GM23248 (cell line): Measurements from ENCODE around the gene TICAM1. TPM values are rescaled to one million over a fixed set of nuclear protein-coding genes. Genes with fewer than 3 reads are reported as not detected.

Source experiments
- DNase-seq: peaks from one replicate; pipeline ENCODE4 v3.0.0-alpha.2; 2015
- H2AFZ ChIP-seq: fragments of 200-600 bp; sonication (generic); 2 replicates; pipeline ENCODE4 v1.6.1; 2016; ENCODE audit warnings: antibody characterized with exemption
- H3F3A ChIP-seq: fragments of 200-600 bp; sonication (generic); 2 replicates; pipeline ENCODE4 v1.6.1; 2016; ENCODE audit warnings: mild to moderate bottlenecking, antibody characterized with exemption, mixed run types; ENCODE audit not compliant: insufficient read depth
- H3K27ac ChIP-seq: fragments of 200-600 bp; sonication (generic); 2 replicates; pipeline ENCODE4 v1.5.1; 2016; ENCODE audit warnings: mild to moderate bottlenecking
- H3K27me3 ChIP-seq: fragments of 200-600 bp; sonication (generic); replicated peaks from 2 replicates; pipeline ENCODE4 v1.6.1; 2016; ENCODE audit warnings: mild to moderate bottlenecking; ENCODE audit not compliant: insufficient read depth
- H3K36me3 ChIP-seq: fragments of 200-600 bp; sonication (generic); 2 replicates; pipeline ENCODE4 v1.6.1; 2016; ENCODE audit warnings: low read depth, mild to moderate bottlenecking
- H3K4me1 ChIP-seq: fragments of 200-600 bp; sonication (generic); 2 replicates; pipeline ENCODE4 v1.6.1; 2016; ENCODE audit warnings: mild to moderate bottlenecking; ENCODE audit not compliant: insufficient read depth
- H3K4me2 ChIP-seq: fragments of 200-600 bp; sonication (generic); one replicate; pipeline ENCODE4 v1.6.1; 2016; ENCODE audit warnings: mild to moderate bottlenecking; ENCODE audit not compliant: unreplicated experiment
- H3K4me3 ChIP-seq: fragments of 200-600 bp; sonication (generic); 2 replicates; pipeline ENCODE4 v1.5.1; 2016; ENCODE audit warnings: mild to moderate bottlenecking
- H3K79me2 ChIP-seq: fragments of 200-600 bp; sonication (generic); 2 replicates; pipeline ENCODE4 v1.6.1; 2016; ENCODE audit warnings: mild to moderate bottlenecking; ENCODE audit not compliant: insufficient read depth
- H3K9ac ChIP-seq: fragments of 200-600 bp; sonication (generic); 2 replicates; pipeline ENCODE4 v1.6.1; 2016; ENCODE audit warnings: mild to moderate bottlenecking
- H3K9me2 ChIP-seq: fragments of 200-600 bp; sonication (generic); 2 replicates; pipeline ENCODE4 v1.6.1; 2016; ENCODE audit warnings: mixed run types, mild to moderate bottlenecking, moderate library complexity; ENCODE audit not compliant: insufficient read depth
- H3K9me3 ChIP-seq: fragments of 200-600 bp; sonication (generic); one replicate; pipeline ENCODE4 v1.6.1; 2017; ENCODE audit warnings: low read depth
- H4K20me1 ChIP-seq: fragments of 200-600 bp; sonication (generic); 2 replicates; pipeline ENCODE4 v1.6.0; 2016; ENCODE audit not compliant: insufficient read depth
- EZH2 ChIP-seq: fragments of 200-600 bp; sonication (generic); IDR thresholded peaks from 2 replicates; pipeline ENCODE4 v1.6.1; 2018; ENCODE audit warnings: antibody characterized with exemption, mild to moderate bottlenecking; ENCODE audit not compliant: insufficient read depth, poor library complexity, severe bottlenecking
- EZH2phosphoT487 ChIP-seq: fragments of 200-600 bp; sonication (generic); IDR thresholded peaks from 2 replicates; pipeline ENCODE4 v1.6.1; 2018; ENCODE audit warnings: antibody characterized with exemption, moderate library complexity, mild to moderate bottlenecking, low read depth; ENCODE audit not compliant: insufficient read depth
- WGBS, 2 experiments: methylation state at CpG; one replicate each; pipeline ENCODE4 v1.1.6; 2015 to 2017; ENCODE audit warnings: low lambda C conversion rate in 2 of 2, low coverage in 1 of 2; ENCODE audit errors: missing lambda C conversion rate in 2 of 2; 5-methylcytosine and 5-hydroxymethylcytosine counted together
- in situ Hi-C: fragments of 300-500 bp; cut with MboI; formaldehyde crosslinking; loops from 2 replicates; pipeline ENCODE4 v1.15.0; 2020
- polyA plus RNA-seq: library from polyadenylated mRNA; unstranded; fragments of >200 nt; fragmentation: Nextera tagmentation; extraction: Ambion mirVana; gene quantifications from 2 replicates; pipeline ENCODE4 v1.2.1, GENCODE V29; 2016
- total RNA-seq: library from RNA; depleted of rRNA; stranded (reverse); fragments of >200 nt; shearing (Covaris generic); gene quantifications from 2 replicates; pipeline ENCODE4 v1.2.3, GENCODE V29; 2014

The TICAM1 gene
- total and polyA plus RNA-seq, 2 experiments from 2014 or later, result 4.2 to 19.9 TPM

DNA sequence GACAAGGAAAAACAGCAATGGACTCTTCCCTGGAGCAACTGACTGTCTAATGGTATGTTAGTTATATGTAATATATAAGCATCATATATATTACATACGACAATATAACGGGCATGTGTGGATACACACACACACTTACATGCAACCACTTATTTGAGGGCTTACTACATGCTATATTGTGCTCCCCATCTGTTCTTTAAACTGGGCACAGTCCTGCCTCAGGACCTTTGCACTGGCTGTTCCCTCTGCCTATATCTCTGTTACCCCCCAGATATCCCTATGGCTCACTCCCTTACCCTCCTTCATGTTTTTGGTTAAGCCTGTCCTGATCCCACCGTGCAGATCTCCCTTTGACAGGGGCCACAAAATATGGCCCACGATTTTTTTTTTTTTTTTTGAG, 10.2 kb downstream of the TICAM1 start:
- DNase-seq, result no peak
- Histone ChIP-seq H3K4me2 (no peak overlapping the region), H3K9me2 (no peaks in the 10 kb centered on the region), H3F3A (no peaks in the 10 kb centered on the region), H3K9me3 (no peaks in the 10 kb centered on the region), H3K9ac (no peak overlapping the region), H2AFZ (no peak overlapping the region), H3K4me3 (no peak overlapping the region), H3K79me2 (peaks cover 87% of the 10 kb centered on the region), H3K27me3 (no peaks in the 10 kb centered on the region), H3K27ac (no peak overlapping the region), H3K4me1 (no peaks in the 10 kb centered on the region), H4K20me1 (0 out of 2 replicates have a peak, but pooled peaks cover 4% of the 10 kb centered on the region), H3K36me3 (no peaks in the 10 kb centered on the region; the same call in 1 of the 2 replicates)
- 56 to 63% methylated on average over 4 of the region's 4 CpGs for WGBS, 2 experiments
- no peak for TF ChIP-seq EZH2
- TF ChIP-seq EZH2phosphoT487, result no peak
- in situ Hi-C loops, result no loop called here

GRCh38 chr19:4817467-4818277, 13.8 kb downstream of the TICAM1 start:
- 89 to 91% methylated on average over 24 to 32 of the region's 32 CpGs for WGBS, 2 experiments
- Histone ChIP-seq H3K9me2 (no peaks in the 10 kb centered on the region), H3K36me3 (no peaks in the 10 kb centered on the region; the same call in 1 of the 2 replicates), H3F3A (peaks cover 21% of the 10 kb centered on the region), H3K4me3 (no peak overlapping the region), H3K9me3 (no peaks in the 10 kb centered on the region), H3K4me2 (no peak overlapping the region), H4K20me1 (no peaks in the 10 kb centered on the region), H2AFZ (no peak overlapping the region), H3K4me1 (peaks cover 4% of the 10 kb centered on the region; the same call in 1 of the 2 replicates), H3K27me3 (no peaks in the 10 kb centered on the region), H3K79me2 (peaks cover 56% of the 10 kb centered on the region), H3K27ac (no peak overlapping the region), H3K9ac (no peak overlapping the region)
- in situ Hi-C loops, result no loop called here
- TF ChIP-seq EZH2phosphoT487, result no peak
- TF ChIP-seq EZH2, result no peak
- DNase-seq, result no peak

DNA sequence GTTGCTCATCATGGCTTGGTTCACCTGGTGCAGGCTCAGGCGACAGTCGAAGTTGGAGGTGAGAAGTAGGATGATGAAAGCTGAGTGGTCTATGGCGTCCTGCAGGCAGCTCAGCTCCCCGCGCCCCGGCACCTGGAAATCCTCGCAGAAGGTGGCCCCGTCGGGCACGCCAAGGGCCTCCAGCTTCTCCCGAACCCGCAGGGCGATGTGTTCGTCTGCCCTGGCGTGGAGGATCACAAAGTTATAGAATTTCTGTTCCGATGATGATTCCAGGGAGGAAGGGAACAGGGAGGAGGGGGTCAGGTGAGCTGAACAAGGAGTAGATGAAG, 14.6 kb downstream of the TICAM1 start:
- Histone ChIP-seq H3K9me2 (no peaks in the 10 kb centered on the region), H3K4me3 (no peak overlapping the region), H2AFZ (no peak overlapping the region), H3K4me2 (no peak overlapping the region), H3K9ac (no peak overlapping the region), H3F3A (peaks cover 29% of the 10 kb centered on the region), H3K9me3 (no peaks in the 10 kb centered on the region), H4K20me1 (no peaks in the 10 kb centered on the region), H3K36me3 (no peaks in the 10 kb centered on the region; the same call in 1 of the 2 replicates), H3K27ac (no peak overlapping the region), H3K27me3 (no peaks in the 10 kb centered on the region), H3K4me1 (peaks cover 4% of the 10 kb centered on the region; the same call in 1 of the 2 replicates), H3K79me2 (peaks cover 48% of the 10 kb centered on the region)
- WGBS, 2 experiments, result 87 to 89% methylated on average over 16 of the region's 16 CpGs
- DNase-seq, result no peak
- in situ Hi-C loops, result no loop called here
- TF ChIP-seq EZH2phosphoT487 (no peak), EZH2 (no peak)

GRCh38 chr19:4816202-4816949, 15.1 kb downstream of the TICAM1 start:
- H3F3A ChIP-seq, result peaks cover 30% of the 10 kb centered on the region
- no peaks in the 10 kb centered on the region for H3K27me3 ChIP-seq
- H3K79me2 ChIP-seq, result peaks cover 45% of the 10 kb centered on the region
- DNase-seq, result no peak
- H3K27ac ChIP-seq, result 0 out of 2 replicates have a peak overlapping the region, but pooled peaks have one; percentile 16
- H3K9me2 ChIP-seq, result no peaks in the 10 kb centered on the region
- no peaks in the 10 kb centered on the region for H3K9me3 ChIP-seq
- no peak overlapping the region for H3K9ac ChIP-seq
- peaks cover 4% of the 10 kb centered on the region; the same call in 1 of the 2 replicates for H3K4me1 ChIP-seq
- H3K4me3 ChIP-seq, result no peak overlapping the region
- no peak overlapping the region for H2AFZ ChIP-seq
- in situ Hi-C loops, result no loop called here
- WGBS, 2 experiments, result 96 to 97% methylated on average over 27 to 34 of the region's 35 CpGs
- TF ChIP-seq EZH2phosphoT487 (no peak), EZH2 (no peak)
- H3K4me2 ChIP-seq, result no peak overlapping the region
- H4K20me1 ChIP-seq, result no peaks in the 10 kb centered on the region
- H3K36me3 ChIP-seq, result no peaks in the 10 kb centered on the region; the same call in 1 of the 2 replicates
